ENCODE results near the gene ARHGAP33.
A peak's percentile ranks its signal among the peaks of the same experiment; 100 is the strongest.

ARHGAP33 gene

GRCh38 chr19:35775298-35776101 is at the start of gene ARHGAP33:
Gene ARHGAP33, plus strand, starts transcription at chr19:35775564. Its CDS starts 95 bp downstream, at chr19:35775659.
- peak; percentile 99 for DNase-seq

GRCh38 chr19:35727053-35727955 is 48.1 kb upstream of the ARHGAP33 start:
- no peak for DNase-seq

- no peak for DNase-seq
Observed at GRCh38 chr19:35727956-35728706, 47.2 kb upstream of the ARHGAP33 start.

- DNase-seq, result no peak
Observed at GRCh38 chr19:35729021-35729420, 46.3 kb upstream of the ARHGAP33 start.

DNA sequence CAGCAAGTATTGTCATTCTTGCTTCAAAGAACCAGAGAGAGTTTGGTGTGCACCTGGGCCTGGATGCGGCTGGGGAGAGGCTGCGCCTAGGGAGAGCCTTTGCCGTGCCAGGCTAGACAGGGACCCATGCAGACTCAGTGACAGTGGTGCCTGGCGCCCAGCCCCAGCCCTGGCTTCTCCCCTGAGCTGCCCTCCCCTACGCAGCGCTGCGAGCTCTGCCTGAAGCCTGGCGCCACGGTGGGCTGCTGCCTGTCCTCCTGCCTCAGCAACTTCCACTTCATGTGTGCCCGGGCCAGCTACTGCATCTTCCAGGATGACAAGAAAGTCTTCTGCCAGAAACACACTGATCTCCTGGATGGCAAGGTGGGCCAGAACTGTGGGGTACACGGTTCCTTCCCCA is 45.6 kb upstream of the ARHGAP33 start:
- no peak for DNase-seq

DNA sequence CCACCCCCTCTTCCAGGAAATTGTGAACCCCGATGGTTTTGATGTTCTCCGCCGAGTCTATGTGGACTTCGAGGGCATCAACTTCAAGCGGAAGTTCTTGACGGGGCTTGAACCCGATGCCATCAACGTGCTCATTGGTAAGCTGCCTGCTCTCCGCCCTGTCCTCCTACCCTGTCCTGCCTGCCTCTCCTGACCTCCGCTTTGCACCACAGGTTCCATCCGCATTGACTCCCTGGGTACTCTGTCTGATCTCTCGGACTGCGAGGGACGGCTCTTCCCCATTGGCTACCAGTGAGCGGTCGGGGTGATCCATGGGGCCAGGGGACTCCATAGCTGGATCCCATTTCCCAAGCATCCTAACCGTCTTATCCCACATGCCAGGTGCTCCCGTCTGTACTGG is 45.0 kb upstream of the ARHGAP33 start:
- DNase-seq, result no peak

GRCh38 chr19:35731353-35731752 is 44.0 kb upstream of the ARHGAP33 start:
- DNase-seq, result no peak

DNA sequence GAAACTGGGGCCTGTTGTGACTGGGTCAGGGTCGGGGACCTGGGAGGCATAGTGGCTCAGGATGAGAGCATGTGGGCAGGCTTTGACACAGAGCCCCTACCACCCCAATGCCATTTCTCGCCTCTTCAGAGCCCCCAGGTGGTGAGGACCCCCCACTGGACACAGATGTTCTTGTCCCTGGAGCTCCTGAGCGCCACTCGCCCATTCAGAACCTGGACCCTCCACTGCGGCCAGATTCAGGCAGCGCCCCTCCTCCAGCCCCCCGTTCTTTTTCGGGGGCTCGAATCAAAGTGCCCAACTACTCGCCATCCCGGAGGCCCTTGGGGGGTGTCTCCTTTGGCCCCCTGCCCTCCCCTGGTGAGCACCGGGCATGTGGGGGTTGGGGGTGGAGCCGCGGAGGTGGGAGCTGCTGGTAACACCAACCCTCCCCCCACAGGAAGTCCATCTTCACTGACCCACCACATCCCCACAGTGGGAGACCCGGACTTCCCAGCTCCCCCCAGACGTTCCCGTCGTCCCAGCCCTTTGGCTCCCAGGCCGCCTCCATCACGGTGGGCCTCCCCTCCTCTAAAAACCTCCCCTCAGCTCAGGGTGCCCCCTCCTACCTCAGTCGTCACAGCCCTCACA is 43.5 kb upstream of the ARHGAP33 start:
- no peak for DNase-seq

GRCh38 chr19:35732540-35733179 is 42.7 kb upstream of the ARHGAP33 start:
- no peak for DNase-seq

DNA sequence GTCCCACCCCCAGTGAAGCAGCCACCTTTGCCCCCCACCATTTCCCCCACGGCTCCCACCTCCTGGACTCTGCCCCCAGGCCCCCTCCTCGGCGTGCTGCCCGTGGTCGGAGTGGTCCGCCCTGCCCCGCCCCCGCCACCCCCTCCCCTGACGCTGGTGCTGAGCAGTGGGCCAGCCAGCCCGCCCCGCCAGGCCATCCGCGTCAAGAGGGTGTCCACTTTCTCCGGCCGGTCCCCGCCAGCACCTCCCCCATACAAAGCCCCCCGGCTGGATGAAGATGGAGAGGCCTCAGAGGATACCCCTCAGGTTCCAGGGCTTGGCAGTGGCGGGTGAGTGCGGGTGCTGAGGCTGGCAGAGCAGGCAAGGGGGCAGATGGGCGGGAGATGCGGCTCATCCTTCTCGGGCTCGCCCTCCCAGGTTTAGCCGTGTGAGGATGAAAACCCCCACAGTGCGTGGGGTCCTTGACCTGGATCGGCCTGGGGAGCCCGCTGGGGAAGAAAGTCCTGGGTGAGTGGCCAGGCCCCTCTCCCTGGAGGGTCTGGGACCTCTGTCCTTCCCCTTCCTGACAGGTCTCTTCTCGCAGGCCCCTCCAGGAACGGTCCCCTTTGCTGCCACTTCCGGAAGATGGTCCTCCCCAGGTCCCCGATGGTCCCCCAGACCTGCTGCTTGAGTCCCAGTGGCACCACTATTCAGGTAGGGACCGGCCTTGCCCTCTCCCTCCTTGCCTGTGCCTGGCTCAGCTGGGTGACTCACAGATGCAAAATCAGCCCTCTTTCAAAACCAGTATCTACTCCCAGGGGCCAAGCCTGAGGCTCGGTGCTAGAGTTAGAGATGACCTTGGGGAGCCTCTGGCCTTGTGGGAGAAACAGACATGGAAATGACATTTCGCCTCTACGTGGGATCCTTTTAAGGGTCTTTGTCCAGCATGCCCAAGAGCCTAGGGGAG is 41.9 kb upstream of the ARHGAP33 start:
- DNase-seq, result no peak

DNA sequence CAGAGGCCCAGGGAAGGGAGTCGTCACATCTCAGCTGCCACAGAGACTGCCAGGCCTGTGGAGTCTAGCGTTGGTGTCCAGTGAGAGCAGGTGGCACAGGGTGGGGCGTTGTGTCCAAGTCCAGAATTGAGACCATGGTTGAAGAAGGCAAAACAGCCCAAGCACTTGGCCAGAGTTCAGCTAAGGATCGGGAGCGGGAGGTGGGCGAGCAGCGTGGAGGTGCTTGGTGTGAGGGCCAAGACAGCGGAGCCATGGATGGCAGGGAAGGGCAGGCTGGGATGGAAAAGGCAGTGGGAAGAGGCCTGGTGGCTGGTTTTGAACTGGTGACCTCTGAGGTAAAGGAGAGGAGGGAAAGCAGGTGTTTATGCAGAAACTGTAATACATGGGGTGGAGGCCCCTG is 41.1 kb upstream of the ARHGAP33 start:
- DNase-seq, result no peak

DNA sequence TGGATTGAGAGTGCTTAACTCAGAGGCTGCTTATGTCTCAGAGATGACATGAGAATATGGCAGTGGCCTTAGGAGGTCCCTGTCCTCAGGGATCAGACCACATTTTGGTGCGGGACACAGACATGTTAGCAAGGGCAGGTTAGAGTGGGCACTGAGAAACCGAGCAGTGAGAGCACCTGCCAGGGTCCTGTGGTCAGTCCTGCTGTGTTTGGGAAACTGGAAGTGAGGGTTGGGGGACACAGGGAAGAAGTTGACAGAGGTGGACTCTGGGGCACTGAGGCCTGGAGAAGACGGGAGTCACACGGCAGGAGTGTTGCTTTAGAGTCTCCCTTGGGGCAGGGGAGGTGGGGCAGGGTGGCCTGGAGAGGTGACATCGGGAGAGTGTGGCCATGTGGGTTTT is 40.5 kb upstream of the ARHGAP33 start:
- DNase-seq, result no peak

- no peak for DNase-seq
Observed at GRCh38 chr19:35736913-35737886, 38.2 kb upstream of the ARHGAP33 start.

GRCh38 chr19:35738021-35738886 is 37.1 kb upstream of the ARHGAP33 start:
- no peak for DNase-seq

DNA sequence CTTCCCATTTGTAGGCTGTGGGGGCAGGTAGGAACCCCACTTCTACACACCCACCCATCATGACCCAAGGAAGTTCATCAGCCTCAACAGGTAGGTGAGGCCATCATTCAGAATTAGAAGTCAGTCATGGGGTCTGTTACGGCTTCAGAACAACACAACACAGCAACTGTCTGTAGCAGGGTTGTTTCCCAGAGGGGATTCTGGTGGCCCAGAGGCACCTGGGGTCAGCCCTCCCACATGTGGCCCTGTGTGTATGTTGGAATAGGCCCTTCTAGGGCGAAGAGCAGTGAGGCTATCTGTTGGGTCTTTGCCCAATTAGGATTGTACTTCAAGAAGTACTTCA is 36.5 kb upstream of the ARHGAP33 start:
- no peak for DNase-seq

DNA sequence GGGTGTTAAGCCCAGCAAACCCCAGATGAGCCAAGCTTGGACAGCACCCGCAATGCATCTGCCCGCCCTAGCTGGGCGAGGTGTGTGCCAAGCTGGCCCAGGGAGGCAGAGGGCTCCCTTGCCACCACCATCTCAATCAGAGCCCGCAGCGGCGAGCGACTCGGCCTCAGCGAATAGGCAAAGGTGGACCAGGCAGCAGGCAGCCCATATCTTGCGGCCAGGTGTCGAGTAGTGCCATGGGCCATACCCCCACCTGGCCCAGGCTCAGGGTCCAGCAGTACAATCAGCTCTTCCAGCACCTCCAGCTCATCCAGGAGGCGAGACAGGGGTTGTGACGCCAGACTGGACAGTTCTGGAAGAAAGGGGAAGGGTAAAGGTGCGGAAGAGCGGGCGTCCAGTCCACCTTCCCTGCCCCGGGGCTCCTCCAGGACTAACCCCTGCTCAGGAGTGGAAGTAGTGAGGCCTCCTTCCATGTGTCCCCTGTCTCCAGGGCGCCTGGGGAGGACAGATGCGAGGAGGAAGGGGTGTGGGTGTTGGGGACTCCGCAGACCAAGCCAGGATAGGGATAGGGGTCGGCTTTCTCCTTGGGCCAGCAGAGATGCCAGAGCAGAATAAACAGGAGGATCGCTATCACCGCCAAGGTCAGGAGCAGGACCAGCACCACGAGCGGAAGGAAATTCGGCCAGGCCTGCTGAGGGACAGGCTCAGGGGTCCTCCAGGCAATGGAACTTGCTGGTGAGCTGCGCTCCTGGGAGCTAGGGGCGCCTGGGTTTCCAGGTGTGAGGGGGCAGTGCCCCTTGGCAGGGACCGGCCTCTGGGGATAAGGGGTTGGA is 35.9 kb upstream of the ARHGAP33 start:
- DNase-seq, result no peak

- DNase-seq, result no peak
Observed at GRCh38 chr19:35740108-35740422, 35.3 kb upstream of the ARHGAP33 start.

Measured in femur (tissue), 1 donor.